HepG2 (cell line): ENCODE results near the gene SRC. TPM values are rescaled to one million over a fixed set of nuclear protein-coding genes. Genes with fewer than 3 reads are reported as not detected.

ENCODE experiments used
- ARNT2 ChIP-seq: sonication (generic); formaldehyde crosslinking; IDR thresholded peaks from 2 replicates; pipeline ENCODE4 v1.8.0; 2022; ENCODE audit warnings: mild to moderate bottlenecking, low read depth, missing genetic modification reagents, moderate library complexity
- ATM ChIP-seq: fragments of 450-650 bp; IDR thresholded peaks from 2 replicates; pipeline ENCODE4 v1.7.1; 2017; ENCODE audit warnings: mild to moderate bottlenecking, borderline replicate concordance
- EEA1 ChIP-seq: sonication (generic); formaldehyde crosslinking; IDR thresholded peaks from 2 replicates; pipeline ENCODE4 v1.5.1; 2020; ENCODE audit warnings: mild to moderate bottlenecking, missing genetic modification reagents, borderline replicate concordance
- HOXA9 ChIP-seq: sonication (generic); formaldehyde crosslinking; IDR thresholded peaks from 2 replicates; pipeline ENCODE4 v1.8.1; 2022; ENCODE audit warnings: missing genetic modification reagents, mild to moderate bottlenecking, moderate library complexity, borderline replicate concordance
- JUN ChIP-seq: sonication (generic); formaldehyde crosslinking; IDR thresholded peaks from 2 replicates; pipeline ENCODE4 v1.4.0; 2020; ENCODE audit warnings: mild to moderate bottlenecking, missing genetic modification reagents
- JUND ChIP-seq: sonication (generic); formaldehyde crosslinking; IDR thresholded peaks from 2 replicates; pipeline ENCODE4 v1.8.0; 2022; ENCODE audit warnings: mild to moderate bottlenecking, missing genetic modification reagents
- MBD4 ChIP-seq: IDR thresholded peaks from 2 replicates; pipeline ENCODE4 v1.6.1; 2012; ENCODE audit warnings: low read length, inconsistent platforms, borderline replicate concordance
- MEIS1 ChIP-seq: sonication (generic); formaldehyde crosslinking; IDR thresholded peaks from 2 replicates; pipeline ENCODE4 v1.9.0; 2021; ENCODE audit warnings: mild to moderate bottlenecking, missing genetic modification reagents, moderate library complexity, borderline replicate concordance
- NFE2L2 ChIP-seq: fragments of 150-350 bp; IDR thresholded peaks from 2 replicates; pipeline ENCODE4 v1.6.1; 2014; ENCODE audit warnings: low read length
- NONO ChIP-seq, 2 experiments: fragments of 450-650 bp in 1 of 2; sonication (generic) in 1 of 2; formaldehyde crosslinking in 1 of 2; IDR thresholded peaks in 1 of 2; conservative IDR thresholded peaks in 1 of 2; 2 replicates each; pipeline versions ENCODE4 v1.6.1 to v1.8.0; 2017 to 2022; ENCODE audit warnings: mild to moderate bottlenecking in 1 of 2, missing genetic modification reagents in 1 of 2, moderate library complexity in 1 of 2
- PAX8 ChIP-seq: sonication (generic); formaldehyde crosslinking; IDR thresholded peaks from 2 replicates; pipeline ENCODE4 v1.8.0; 2022; ENCODE audit warnings: mild to moderate bottlenecking, missing genetic modification reagents, borderline replicate concordance
- SRSF4 ChIP-seq: fragments of 200-400 bp; formaldehyde crosslinking; IDR thresholded peaks from one replicate; pipeline ENCODE4 v1.6.1; 2018; ENCODE audit warnings: mild to moderate bottlenecking, low read depth, low read length, moderate library complexity; ENCODE audit not compliant: poor library complexity, severe bottlenecking
- TEAD2 ChIP-seq: sonication (generic); formaldehyde crosslinking; IDR thresholded peaks from 2 replicates; pipeline ENCODE4 v1.9.0; 2021; ENCODE audit warnings: missing genetic modification reagents
- ZNF382 ChIP-seq: sonication (generic); formaldehyde crosslinking; IDR thresholded peaks from 2 replicates; pipeline ENCODE4 v1.5.0; 2020; ENCODE audit warnings: missing genetic modification reagents, mild to moderate bottlenecking, borderline replicate concordance
- ZNF558 ChIP-seq: sonication (generic); formaldehyde crosslinking; IDR thresholded peaks from 2 replicates; pipeline ENCODE4 v1.9.0; 2022; ENCODE audit warnings: mild to moderate bottlenecking, missing genetic modification reagents, borderline replicate concordance
- ZNF605 ChIP-seq: sonication (generic); formaldehyde crosslinking; IDR thresholded peaks from 2 replicates; pipeline ENCODE4 v1.8.0; 2022; ENCODE audit warnings: mild to moderate bottlenecking, missing genetic modification reagents
- ZNF737 ChIP-seq: sonication (generic); formaldehyde crosslinking; IDR thresholded peaks from 2 replicates; pipeline ENCODE4 v1.5.0; 2020; ENCODE audit warnings: missing genetic modification reagents, mild to moderate bottlenecking, borderline replicate concordance
- ZNF768 ChIP-seq: sonication (generic); formaldehyde crosslinking; IDR thresholded peaks from 2 replicates; pipeline ENCODE4 v1.4.0; 2020; ENCODE audit warnings: missing genetic modification reagents
- ZNF781 ChIP-seq: sonication (generic); formaldehyde crosslinking; IDR thresholded peaks from 2 replicates; pipeline ENCODE4 v1.5.1; 2020; ENCODE audit warnings: borderline replicate concordance, mild to moderate bottlenecking, missing genetic modification reagents; ENCODE audit errors: not compliant biosample characterization
- polyA plus RNA-seq, 8 experiments: library from polyadenylated mRNA; depleted of rRNA in 3 of 8; stranded (reverse) in 7 of 8; unstranded in 1 of 8; fragments of >200 nt; fragmentation: Illumina TruSeq in 4 of 8; extraction: Trizol in 4 of 8; gene quantifications; 2 replicates each; pipeline versions ENCODE4 v1.2.1 to v1.2.3, GENCODE V29; 2011 to 2016; ENCODE audit warnings: low read depth in 4 of 8, missing spikeins in 1 of 8, mixed read lengths in 1 of 8; ENCODE audit not compliant: insufficient read depth in 1 of 8
- total RNA-seq, 5 experiments: library from RNA; depleted of rRNA; stranded (reverse); fragments of >200 nt; fragmentation: Illumina TruSeq; extraction: Trizol; gene quantifications; 2 replicates each; pipeline ENCODE4 v1.2.3, GENCODE V29; 2016; ENCODE audit warnings: low read depth in 1 of 5
- TF ChIP-seq, protein P1 (sequence below): sonication (generic); formaldehyde crosslinking; IDR thresholded peaks from 2 replicates; pipeline ENCODE4 v1.5.1; 2020; ENCODE audit warnings: mild to moderate bottlenecking, missing genetic modification reagents, borderline replicate concordance
- TF ChIP-seq, protein P2 (sequence below): sonication (generic); formaldehyde crosslinking; IDR thresholded peaks from 2 replicates; pipeline ENCODE4 v1.8.0; 2022; ENCODE audit warnings: missing genetic modification reagents, mild to moderate bottlenecking, borderline replicate concordance
- TF ChIP-seq, protein P3 (sequence below): sonication (generic); formaldehyde crosslinking; conservative IDR thresholded peaks from 2 replicates; pipeline ENCODE4 v1.4.0; 2020; ENCODE audit warnings: mild to moderate bottlenecking, missing genetic modification reagents, moderate library complexity

Gene SRC
- total and polyA plus RNA-seq, 2 of the 13 experiments (the other 11 are each of a cell fraction or from before 2014, with no cell fraction given), result 54.7 to 192 TPM

DNA sequence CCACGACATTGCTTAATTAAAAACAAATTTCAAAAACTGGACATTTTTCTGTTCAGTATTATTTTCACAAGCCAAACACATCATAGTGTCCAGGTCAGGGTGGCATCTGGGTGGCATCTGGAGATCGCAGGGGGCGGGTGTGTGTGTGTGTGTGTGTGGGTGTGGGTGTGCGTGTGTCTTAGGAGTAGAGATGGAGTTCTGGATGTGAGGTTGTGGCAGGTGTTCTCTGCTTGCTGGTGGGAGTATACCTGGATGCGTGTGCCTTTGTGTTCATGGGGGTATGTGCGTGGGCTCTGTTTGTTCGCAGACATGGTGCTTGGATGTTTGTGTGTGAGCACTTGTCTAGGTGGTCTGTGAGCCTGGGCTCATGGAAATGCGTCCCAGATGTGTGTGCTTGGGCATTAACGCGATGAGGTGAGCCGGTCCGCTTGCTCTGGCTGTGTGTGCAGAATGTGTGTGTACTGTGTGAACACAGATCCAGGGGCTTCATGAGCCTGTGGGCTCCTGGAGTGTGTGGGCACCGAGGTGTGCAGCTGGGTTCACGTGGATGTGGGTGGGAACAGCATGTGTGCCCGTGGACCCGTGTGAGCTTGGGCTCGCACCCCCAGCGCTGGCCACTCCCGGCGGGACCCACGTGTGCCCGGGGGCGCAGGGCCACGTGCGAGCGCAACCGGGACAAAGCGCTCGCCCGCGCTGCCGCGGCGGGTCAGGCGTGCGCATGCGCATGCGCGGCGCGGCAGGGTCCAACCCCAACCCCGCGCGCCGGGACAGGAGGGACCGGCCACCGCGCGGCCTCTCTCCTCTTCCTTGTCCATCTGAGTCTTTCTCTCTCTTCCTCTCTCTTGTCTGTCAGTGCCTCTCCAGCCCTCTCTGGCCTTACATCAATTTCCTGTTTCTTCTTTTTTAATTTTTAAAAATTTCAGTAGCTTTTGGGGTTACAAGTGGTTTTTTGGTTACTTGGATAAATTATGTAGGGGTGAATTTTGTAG lies 60.4 kb downstream of the SRC start (continued):
- TF ChIP-seq ZNF768 (CRISPR knock-in tag) (peak; percentile 87), ZNF737 (no peak), NONO (IDR thresholded peaks at IDR 0.05) (no peak; the same call in 1 of the 2 replicates), NONO (CRISPR knock-in tag; conservative IDR thresholded peaks at IDR 0.05) (peak; percentile 79), EEA1 (CRISPR knock-in tag) (peak; percentile 100), SRSF4 (no peak), ARNT2 (CRISPR knock-in tag) (peak; percentile 98), JUN (CRISPR knock-in tag) (no peak), MBD4 (no peak), ZNF558 (CRISPR knock-in tag) (peak; percentile 88; the same call in 1 of the 2 replicates), HOXA9 (peak; percentile 92), ZNF605 (CRISPR knock-in tag) (peak; percentile 85), JUND (CRISPR knock-in tag) (peak; percentile 66), PAX8 (CRISPR knock-in tag) (peak; percentile 75; the same call in 1 of the 2 replicates), MEIS1 (CRISPR knock-in tag) (peak; percentile 84; the same call in 1 of the 2 replicates), ZNF382 (no peak), NFE2L2 (no peak), TEAD2 (CRISPR knock-in tag) (peak; percentile 85; the same call in 1 of the 2 replicates), ATM (no peak), ZNF781 (CRISPR knock-in tag) (peak; percentile 37)
- TF ChIP-seq, protein P1, sequence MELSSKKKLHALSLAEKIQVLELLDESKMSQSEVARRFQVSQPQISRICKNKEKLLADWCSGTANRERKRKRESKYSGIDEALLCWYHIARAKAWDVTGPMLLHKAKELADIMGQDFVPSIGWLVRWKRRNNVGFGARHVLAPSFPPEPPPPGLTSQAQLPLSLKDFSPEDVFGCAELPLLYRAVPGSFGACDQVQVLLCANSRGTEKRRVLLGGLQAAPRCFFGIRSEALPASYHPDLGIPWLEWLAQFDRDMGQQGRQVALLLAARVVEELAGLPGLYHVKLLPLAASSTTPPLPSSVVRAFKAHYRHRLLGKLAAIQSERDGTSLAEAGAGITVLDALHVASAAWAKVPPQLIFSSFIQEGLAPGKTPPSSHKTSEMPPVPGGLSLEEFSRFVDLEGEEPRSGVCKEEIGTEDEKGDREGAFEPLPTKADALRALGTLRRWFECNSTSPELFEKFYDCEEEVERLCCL (CRISPR knock-in tag), result no peak; the same call in 1 of the 2 replicates
- TF ChIP-seq, protein P2, sequence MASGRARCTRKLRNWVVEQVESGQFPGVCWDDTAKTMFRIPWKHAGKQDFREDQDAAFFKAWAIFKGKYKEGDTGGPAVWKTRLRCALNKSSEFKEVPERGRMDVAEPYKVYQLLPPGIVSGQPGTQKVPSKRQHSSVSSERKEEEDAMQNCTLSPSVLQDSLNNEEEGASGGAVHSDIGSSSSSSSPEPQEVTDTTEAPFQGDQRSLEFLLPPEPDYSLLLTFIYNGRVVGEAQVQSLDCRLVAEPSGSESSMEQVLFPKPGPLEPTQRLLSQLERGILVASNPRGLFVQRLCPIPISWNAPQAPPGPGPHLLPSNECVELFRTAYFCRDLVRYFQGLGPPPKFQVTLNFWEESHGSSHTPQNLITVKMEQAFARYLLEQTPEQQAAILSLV (CRISPR knock-in tag), result peak; percentile 99
- TF ChIP-seq, protein P3, sequence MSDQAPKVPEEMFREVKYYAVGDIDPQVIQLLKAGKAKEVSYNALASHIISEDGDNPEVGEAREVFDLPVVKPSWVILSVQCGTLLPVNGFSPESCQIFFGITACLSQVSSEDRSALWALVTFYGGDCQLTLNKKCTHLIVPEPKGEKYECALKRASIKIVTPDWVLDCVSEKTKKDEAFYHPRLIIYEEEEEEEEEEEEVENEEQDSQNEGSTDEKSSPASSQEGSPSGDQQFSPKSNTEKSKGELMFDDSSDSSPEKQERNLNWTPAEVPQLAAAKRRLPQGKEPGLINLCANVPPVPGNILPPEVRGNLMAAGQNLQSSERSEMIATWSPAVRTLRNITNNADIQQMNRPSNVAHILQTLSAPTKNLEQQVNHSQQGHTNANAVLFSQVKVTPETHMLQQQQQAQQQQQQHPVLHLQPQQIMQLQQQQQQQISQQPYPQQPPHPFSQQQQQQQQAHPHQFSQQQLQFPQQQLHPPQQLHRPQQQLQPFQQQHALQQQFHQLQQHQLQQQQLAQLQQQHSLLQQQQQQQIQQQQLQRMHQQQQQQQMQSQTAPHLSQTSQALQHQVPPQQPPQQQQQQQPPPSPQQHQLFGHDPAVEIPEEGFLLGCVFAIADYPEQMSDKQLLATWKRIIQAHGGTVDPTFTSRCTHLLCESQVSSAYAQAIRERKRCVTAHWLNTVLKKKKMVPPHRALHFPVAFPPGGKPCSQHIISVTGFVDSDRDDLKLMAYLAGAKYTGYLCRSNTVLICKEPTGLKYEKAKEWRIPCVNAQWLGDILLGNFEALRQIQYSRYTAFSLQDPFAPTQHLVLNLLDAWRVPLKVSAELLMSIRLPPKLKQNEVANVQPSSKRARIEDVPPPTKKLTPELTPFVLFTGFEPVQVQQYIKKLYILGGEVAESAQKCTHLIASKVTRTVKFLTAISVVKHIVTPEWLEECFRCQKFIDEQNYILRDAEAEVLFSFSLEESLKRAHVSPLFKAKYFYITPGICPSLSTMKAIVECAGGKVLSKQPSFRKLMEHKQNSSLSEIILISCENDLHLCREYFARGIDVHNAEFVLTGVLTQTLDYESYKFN (CRISPR knock-in tag), result peak; percentile 20; the same call in 1 of the 2 replicates
